ENCODE results near the gene BIRC5.

Gene BIRC5

GRCh38 chr17:78228176-78228575, 14.1 kb downstream of the BIRC5 start:
- TF ChIP-seq CTCF (IDR thresholded peaks at IDR 0.05; ENCODE audit: low read depth, low read length, missing control alignments), result no peak
- DNase-seq (ENCODE audit: low read depth), result no peak
- in situ Hi-C loops (cut with HindIII; ENCODE audit: low sequenced_read_pairs), result no loop called here

DNA sequence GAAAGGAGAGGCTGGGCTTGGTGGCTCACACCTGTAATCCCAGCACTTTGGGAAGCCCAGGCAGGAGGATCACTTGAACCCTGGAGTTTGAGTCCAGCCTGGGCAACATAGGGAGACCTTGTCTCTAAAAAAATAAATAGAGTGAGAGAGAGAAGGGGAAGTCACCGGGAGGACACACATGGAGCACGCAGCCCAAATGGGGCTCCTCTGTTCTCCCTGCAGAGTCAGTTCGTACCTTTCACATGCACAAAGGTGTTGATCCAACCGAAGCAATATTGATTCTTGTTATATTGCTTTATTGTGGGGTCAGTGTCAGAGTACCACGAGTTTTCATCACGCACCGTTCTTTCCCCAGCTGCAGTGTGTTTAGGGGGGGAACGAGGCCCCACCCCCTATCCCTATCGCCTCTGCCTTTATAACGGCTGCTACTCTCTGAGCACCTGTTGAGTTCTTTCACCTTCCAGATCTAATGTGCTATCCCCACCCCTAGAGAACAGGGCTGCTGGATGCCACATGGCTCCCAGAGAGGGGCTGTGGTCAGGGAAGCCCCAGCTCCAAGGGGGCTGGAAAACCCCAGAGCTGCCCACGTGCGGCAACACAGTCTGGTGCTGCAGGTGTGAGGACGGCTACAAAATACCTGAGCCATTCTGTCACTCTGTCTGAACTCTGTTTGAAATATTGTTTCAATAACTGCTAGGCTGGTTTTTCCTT, 16.4 kb downstream of the BIRC5 start:
- TF ChIP-seq CTCF (IDR thresholded peaks at IDR 0.05; ENCODE audit: low read depth, low read length, missing control alignments), result no peak
- in situ Hi-C loops (cut with HindIII; ENCODE audit: low sequenced_read_pairs), result no loop called here
- H3K4me3 ChIP-seq (ENCODE audit: low read depth, low read length), result no peak overlapping the region
- DNase-seq (ENCODE audit: low read depth), result no peak

More at GRCh38 chr17:78228176-78228575, 14.1 kb downstream of the BIRC5 start:
- H3K4me3 ChIP-seq (ENCODE audit: low read depth, low read length), result no peak overlapping the region

DNA sequence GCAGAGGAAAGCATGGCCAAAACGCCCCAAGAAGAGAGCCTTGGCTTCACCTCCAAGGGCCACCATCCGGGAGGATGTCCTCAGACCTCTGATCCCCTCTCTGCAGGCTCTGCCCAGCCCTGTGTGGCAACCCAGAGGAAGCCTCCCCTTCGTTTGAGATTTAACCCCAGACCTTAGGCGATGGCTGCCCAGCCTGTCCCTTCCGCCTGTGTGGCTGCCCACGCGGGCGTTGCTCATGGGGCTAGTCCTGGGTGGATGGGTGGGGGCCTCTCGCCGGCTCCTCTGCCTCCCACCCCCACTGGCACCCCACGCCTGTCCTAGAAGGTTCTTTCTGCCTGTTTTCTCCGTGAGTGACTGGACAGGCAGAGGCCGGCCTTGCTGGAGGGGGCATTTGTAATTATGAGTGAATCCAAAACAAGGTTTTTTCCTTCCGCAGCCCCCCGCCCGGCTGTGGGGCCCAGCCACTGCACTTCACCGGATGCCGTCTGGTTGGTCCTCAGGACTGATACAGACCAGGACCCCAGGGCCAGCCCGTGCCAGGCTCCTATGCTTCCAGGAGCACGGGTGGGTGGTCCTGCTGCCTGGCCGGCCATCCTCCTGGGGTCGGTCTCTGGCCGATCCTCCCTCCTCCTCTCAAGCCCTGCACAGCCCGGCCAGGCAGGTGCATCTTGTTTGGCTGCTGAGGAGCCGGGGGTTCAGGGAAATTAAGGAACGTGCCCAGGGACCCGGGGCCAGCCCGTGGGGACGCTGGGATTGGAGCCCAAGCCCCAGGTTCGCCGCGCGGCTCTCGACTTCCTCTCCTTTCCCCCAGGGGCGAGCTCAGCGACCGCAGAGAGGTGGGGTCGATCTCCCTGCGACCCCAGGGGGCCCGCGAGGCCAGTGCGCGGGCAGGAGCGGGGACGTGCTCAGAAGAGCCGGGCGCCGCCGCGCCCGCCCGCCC, 17.2 kb downstream of the BIRC5 start, which contains the start of gene TMEM235:
TMEM235 (plus strand) TSS at position 636 of the 940 bp plus-strand sequence. CDS start 393 bp downstream, outside the sequence.
- peak within 1 kb of the TSS; percentile 24 for H3K4me3 ChIP-seq (ENCODE audit: low read depth, low read length)
- in situ Hi-C loops (cut with HindIII; ENCODE audit: low sequenced_read_pairs), result no loop called here
- TF ChIP-seq CTCF (IDR thresholded peaks at IDR 0.05; ENCODE audit: low read depth, low read length, missing control alignments), result no peak
- no peak for DNase-seq (ENCODE audit: low read depth)

GRCh38 chr17:78231991-78232858, 18.2 kb downstream of the BIRC5 start:
- H3K4me3 ChIP-seq (ENCODE audit: low read depth, low read length), result peak overlapping the region; percentile 19
- in situ Hi-C loops (cut with HindIII; ENCODE audit: low sequenced_read_pairs), result no loop called here
- no peak for TF ChIP-seq CTCF (IDR thresholded peaks at IDR 0.05; ENCODE audit: low read depth, low read length, missing control alignments)
- DNase-seq (ENCODE audit: low read depth), result no peak

- no peak for DNase-seq (ENCODE audit: low read depth)
- in situ Hi-C loops (cut with HindIII; ENCODE audit: low sequenced_read_pairs), result no loop called here
- H3K4me3 ChIP-seq (ENCODE audit: low read depth, low read length), result no peak overlapping the region
- TF ChIP-seq CTCF (IDR thresholded peaks at IDR 0.05; ENCODE audit: low read depth, low read length, missing control alignments), result no peak
Observed at GRCh38 chr17:78232859-78233173, 18.8 kb downstream of the BIRC5 start.

- in situ Hi-C loops (cut with HindIII; ENCODE audit: low sequenced_read_pairs), result no loop called here
- H3K4me3 ChIP-seq (ENCODE audit: low read depth, low read length), result no peak overlapping the region
- no peak for DNase-seq (ENCODE audit: low read depth)
- TF ChIP-seq CTCF (IDR thresholded peaks at IDR 0.05; ENCODE audit: low read depth, low read length, missing control alignments), result no peak
Observed at GRCh38 chr17:78233678-78234077, 19.6 kb downstream of the BIRC5 start.
